HFFc6 (cell line): ENCODE data around the gene PTPRN2. TPM values are rescaled to one million over a fixed set of nuclear protein-coding genes. Genes with fewer than 3 reads are reported as not detected.
"Not testable (repeated sequence)": the region's sequence is repeated elsewhere in the genome, so short reads cannot be mapped to it uniquely, and the experiment has no call there.

Experiments
- DNase-seq: peaks from one replicate; pipeline ENCODE4 v3.0.0-alpha.2; 2018
- H3K27ac Mint-ChIP-seq: 2 replicates; pipeline ENCODE4 v1.8.0; 2020; ENCODE audit warnings: mild to moderate bottlenecking, mixed read lengths
- H3K27me3 Mint-ChIP-seq: 2 replicates; pipeline ENCODE4 v1.8.0; 2021; ENCODE audit warnings: mild to moderate bottlenecking, moderate library complexity, mixed read lengths; ENCODE audit not compliant: insufficient read depth
- H3K36me3 Mint-ChIP-seq: 2 replicates; pipeline ENCODE4 v1.8.0; 2021; ENCODE audit warnings: low read depth, mixed read lengths
- H3K4me1 Mint-ChIP-seq: 2 replicates; pipeline ENCODE4 v1.8.0; 2020; ENCODE audit warnings: low read depth, mixed read lengths
- H3K4me3 Mint-ChIP-seq: 2 replicates; pipeline ENCODE4 v1.8.0; 2020; ENCODE audit warnings: mild to moderate bottlenecking, moderate library complexity, mixed read lengths
- H3K9me3 Mint-ChIP-seq: 2 replicates; pipeline ENCODE4 v1.8.0; 2020; ENCODE audit warnings: mild to moderate bottlenecking, mixed read lengths
- CTCF ChIP-seq: fragments of 200-600 bp; sonication (generic); IDR thresholded peaks from 2 replicates; pipeline ENCODE4 v1.5.0; 2021; ENCODE audit warnings: antibody characterized with exemption, mild to moderate bottlenecking
- total RNA-seq, 6 experiments: library from RNA; stranded (reverse); fragmentation: NEBNext Ultra II Directional; extraction: Animal tissue kit (Norgen Biotek cat#: 25700); gene quantifications; 2 replicates in 1 of 6; 3 replicates in 5 of 6; pipeline ENCODE4 v1.2.3, GENCODE V29; 2021

The PTPRN2 gene
- total RNA-seq, 6 experiments from 2014 or later = 0.05 to 0.27 (median 0.23) TPM

GRCh38 chr7:157731126-157731525 is 856.5 kb downstream of the PTPRN2 start:
- Mint-ChIP-seq H3K9me3 (peaks cover 33% of the 10 kb centered on the region), H3K27ac (no peak overlapping the region), H3K27me3 (peaks cover 2% of the 10 kb centered on the region; the same call in 1 of the 2 replicates), H3K4me3 (no peak overlapping the region), H3K36me3 (peaks cover 6% of the 10 kb centered on the region; the same call in 1 of the 2 replicates), H3K4me1 (no peaks in the 10 kb centered on the region)
- TF ChIP-seq CTCF = no peak
- no peak for DNase-seq

- Mint-ChIP-seq H3K4me3 (no peak overlapping the region), H3K27ac (no peak overlapping the region), H3K27me3 (peaks cover 2% of the 10 kb centered on the region; the same call in 1 of the 2 replicates), H3K9me3 (peaks cover 33% of the 10 kb centered on the region), H3K4me1 (no peaks in the 10 kb centered on the region), H3K36me3 (peaks cover 6% of the 10 kb centered on the region; the same call in 1 of the 2 replicates)
- TF ChIP-seq CTCF = no peak
- no peak for DNase-seq
These were observed 857.0 kb downstream of the PTPRN2 start for GRCh38 chr7:157730614-157731013.

- Mint-ChIP-seq H3K4me1 (no peaks in the 10 kb centered on the region), H3K9me3 (peaks cover 28% of the 10 kb centered on the region), H3K27ac (no peak overlapping the region), H3K4me3 (no peak overlapping the region), H3K27me3 (peaks cover 2% of the 10 kb centered on the region; the same call in 1 of the 2 replicates), H3K36me3 (peaks cover 6% of the 10 kb centered on the region; the same call in 1 of the 2 replicates)
- TF ChIP-seq CTCF = no peak
- no peak for DNase-seq
These were observed 858.1 kb downstream of the PTPRN2 start for GRCh38 chr7:157729566-157729965.

- peaks cover 2% of the 10 kb centered on the region; the same call in 1 of the 2 replicates for H3K27me3 Mint-ChIP-seq
- H3K4me1 Mint-ChIP-seq = no peaks in the 10 kb centered on the region
- H3K27ac Mint-ChIP-seq = no peak overlapping the region
- no peak overlapping the region for H3K4me3 Mint-ChIP-seq
- H3K9me3 Mint-ChIP-seq = peaks cover 36% of the 10 kb centered on the region
- no peak for TF ChIP-seq CTCF
- no peak for DNase-seq
- no peaks in the 10 kb centered on the region for H3K36me3 Mint-ChIP-seq
These were observed 859.5 kb downstream of the PTPRN2 start for GRCh38 chr7:157727964-157728615.

GRCh38 chr7:157726764-157727163 is 860.9 kb downstream of the PTPRN2 start:
- TF ChIP-seq CTCF = no peak
- peaks cover 42% of the 10 kb centered on the region for H3K9me3 Mint-ChIP-seq
- no peaks in the 10 kb centered on the region for H3K4me1 Mint-ChIP-seq
- peaks cover 3% of the 10 kb centered on the region; the same call in 1 of the 2 replicates for H3K27me3 Mint-ChIP-seq
- H3K36me3 Mint-ChIP-seq = no peaks in the 10 kb centered on the region
- H3K4me3 Mint-ChIP-seq = no peak overlapping the region
- no peak for DNase-seq
- H3K27ac Mint-ChIP-seq = no peak overlapping the region

GRCh38 chr7:157725312-157725711 is 862.3 kb downstream of the PTPRN2 start:
- not testable (repeated sequence) for H3K27ac Mint-ChIP-seq, DNase-seq, H3K36me3 Mint-ChIP-seq, H3K4me1 Mint-ChIP-seq, H3K27me3 Mint-ChIP-seq, H3K4me3 Mint-ChIP-seq
- H3K9me3 Mint-ChIP-seq = peaks cover 48% of the 10 kb centered on the region
